NCI-H1048 (cell line): Measurements from ENCODE around the gene BTN2A1.

ENCODE experiments used
- DNase-seq: peaks from one replicate; lab custom pipeline; 2025; lab: John Stamatoyannopoulos, UW

BTN2A1 gene

DNA sequence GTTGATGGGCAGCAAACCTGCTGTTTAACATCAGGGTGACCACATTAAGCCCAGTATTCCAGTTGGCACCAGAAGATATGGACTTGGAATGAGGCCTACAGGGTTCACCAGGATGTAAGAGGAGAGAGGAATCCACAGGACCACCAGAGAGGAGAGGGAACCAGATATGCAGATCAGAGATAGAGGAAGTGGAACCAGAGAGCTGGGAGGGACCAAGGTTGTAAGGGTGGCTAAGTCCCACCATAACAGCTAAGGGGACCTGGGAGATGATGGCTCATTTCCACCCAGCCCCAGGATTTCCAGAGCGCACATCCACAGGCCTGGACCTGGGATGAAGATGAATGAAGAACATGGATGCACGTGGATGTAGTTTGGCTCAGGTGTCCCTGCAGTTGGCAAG, 11.1 kb downstream of the BTN2A1 start:
- no peak for DNase-seq

GRCh38 chr6:26470643-26471042, 12.9 kb downstream of the BTN2A1 start:
- DNase-seq: no peak

- DNase-seq: no peak
Observed at GRCh38 chr6:26471970-26472369, 14.2 kb downstream of the BTN2A1 start.

DNA sequence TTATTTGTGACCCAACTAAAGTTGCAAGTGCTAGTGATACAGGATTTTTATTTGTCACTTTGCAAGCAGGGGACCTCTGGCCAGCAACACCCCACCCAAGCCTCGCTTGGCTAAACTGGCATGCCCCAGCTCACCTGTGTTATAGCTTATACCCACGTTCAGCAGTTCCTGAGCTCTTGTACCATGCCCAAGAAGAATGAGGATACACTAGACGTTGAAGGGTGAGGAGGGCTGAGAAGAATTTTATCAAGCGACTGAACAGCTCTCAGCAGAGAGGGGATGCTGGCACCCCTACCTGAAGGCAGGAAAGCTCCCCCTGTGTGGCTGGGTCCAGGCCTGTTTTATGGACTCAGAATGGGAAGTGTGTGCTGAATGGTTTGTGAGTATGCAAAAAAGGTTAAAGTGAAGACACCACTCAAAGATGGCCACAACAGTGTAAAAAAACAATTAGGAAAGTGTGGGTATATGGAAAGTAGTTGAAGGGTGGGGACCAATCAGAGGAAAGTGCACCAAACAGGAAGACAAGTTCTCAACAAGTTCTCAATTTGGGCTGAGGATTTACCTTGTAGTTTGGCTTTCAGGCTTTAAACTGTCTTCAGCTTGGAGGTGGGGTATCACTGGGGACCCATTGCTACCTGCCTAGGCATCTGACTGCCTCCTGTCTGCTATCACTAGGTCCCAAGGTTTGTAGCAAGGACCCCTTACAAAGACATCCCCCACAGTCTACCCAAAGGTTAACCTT, 15.0 kb downstream of the BTN2A1 start:
- no peak for DNase-seq

DNA sequence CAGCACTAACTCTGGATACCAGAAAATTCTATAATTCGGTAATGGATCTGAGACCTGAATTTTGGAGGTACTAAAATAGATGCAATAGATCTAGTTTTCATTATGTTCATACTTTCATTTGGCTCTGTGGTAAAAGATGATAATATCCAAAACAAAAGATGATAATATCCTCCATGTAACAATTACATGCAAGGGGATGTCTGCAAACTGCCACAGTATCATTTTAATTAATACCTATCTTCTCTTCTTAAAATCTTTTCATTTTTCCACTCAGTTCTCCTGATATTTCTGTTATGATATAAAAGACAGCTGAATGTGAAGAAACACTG, 15.6 kb downstream of the BTN2A1 start:
- no peak for DNase-seq

- peak; percentile 78 for DNase-seq
Observed at GRCh38 chr6:26473758-26474438, 16.1 kb downstream of the BTN2A1 start.

GRCh38 chr6:26474439-26474881, 16.7 kb downstream of the BTN2A1 start:
- no peak for DNase-seq

DNA sequence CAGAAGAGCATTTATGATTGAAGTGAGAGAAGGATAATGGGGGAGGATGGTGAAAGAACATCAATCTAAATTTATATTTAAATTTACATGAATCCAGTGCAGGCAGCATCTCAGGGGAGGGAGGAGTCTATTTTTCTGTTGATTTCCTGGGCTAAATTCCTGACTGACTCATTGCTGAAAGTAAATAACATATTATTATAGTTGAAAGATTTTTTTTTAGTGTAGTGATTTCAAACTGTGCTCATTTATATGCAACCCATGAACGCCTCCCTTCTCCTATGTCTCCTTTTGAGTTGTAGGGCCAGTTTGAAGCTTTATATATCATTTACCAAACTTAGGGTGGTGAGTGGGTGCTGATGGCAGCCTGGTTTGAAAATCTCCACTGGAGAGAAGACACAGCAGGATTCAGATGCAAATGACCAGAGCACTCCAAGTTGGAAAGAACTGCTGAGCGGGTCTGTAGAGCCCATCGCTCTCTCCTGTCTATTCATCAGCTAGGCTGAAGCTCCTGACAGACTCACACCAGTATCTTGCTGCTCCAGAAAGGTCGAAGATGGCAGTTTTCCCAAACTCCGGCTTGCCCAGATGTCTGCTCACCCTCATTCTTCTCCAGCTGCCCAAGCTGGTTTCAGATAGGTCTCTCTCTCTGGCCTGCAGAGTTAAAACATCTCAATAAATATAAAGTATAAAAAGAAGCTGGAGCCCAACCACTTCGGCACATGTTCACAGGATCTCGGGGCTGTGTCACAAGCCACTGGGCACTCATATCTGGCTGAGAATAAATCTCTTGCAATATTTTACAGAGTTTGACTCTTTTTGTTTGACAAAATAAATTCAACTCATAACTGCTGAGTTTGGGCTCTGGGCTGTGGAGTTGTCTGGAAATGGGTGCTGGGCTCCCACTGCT, 18.3 kb downstream of the BTN2A1 start:
- DNase-seq: no peak

DNA sequence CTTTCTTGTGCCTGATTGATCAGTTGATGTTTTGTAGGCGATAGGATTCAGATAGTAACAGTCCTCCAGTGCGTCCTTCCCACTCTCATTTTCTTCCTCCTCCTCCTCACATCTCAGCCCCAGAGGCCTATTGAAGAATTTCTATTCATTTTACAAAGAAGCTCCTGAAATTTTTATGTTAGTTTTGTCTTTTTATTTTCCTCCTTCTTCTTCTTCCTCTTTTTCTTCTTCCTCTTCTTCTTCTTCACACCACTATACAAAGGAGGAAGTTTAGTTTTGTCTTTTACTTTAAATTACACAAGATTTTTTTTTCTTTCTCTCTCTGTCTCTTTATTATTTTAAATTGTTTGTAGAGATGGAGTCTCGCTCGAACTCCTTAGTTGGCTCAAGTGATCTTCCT, 19.1 kb downstream of the BTN2A1 start:
- no peak for DNase-seq

DNA sequence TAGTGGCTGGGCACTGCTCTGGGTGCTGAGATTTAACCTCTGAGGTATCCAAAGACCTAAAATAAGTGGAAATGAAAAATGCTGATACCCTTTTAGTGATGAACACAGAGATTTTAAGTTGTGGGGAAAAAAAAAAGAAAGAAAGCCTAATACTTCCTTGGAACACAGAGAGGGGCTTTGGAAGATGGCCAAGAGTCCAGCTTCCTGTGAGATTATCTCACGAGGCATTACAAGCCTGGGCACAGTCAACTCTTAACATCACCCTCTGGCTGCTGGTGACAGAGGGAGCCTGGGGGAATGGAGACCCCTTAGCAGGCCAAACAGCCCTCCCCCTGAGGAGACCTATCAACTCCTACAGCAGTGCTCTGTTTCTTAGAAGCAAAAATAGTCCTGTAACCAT, 19.7 kb downstream of the BTN2A1 start:
- no peak for DNase-seq

- no peak for DNase-seq
Observed at GRCh38 chr6:26478100-26478984, 20.6 kb downstream of the BTN2A1 start.

DNA sequence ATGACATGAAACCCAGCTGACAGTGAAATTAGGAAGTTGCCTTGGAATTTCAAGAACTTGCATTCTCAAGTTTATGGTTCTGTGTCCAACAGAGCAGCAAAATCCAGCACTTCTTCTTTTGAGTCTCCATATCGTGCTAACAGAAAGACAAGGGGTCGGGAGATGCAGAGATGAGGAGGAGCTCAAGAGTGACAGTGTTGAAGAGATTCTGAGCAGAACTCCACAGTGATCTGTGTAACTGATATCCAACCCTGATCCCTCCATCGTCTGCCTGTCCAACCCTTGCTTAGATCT, 21.2 kb downstream of the BTN2A1 start:
- no peak for DNase-seq

DNA sequence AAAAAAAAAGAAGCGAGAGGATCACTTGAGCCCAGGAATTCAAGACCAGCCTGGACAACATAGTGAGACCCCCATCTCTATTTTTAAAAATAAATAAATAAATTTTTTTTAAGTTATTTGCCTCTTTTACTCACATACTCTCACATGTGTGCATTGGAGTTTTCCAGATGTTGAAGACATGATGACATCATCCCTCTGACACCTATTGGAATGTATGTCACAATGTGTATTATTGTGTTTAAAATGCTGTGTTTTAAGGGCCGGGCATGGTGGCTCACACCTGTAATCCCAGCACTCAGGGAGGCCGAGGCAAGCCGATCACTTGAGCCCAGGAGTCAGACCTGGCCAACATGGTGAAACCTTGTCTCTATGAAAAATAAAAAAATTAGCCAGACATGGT, 24.6 kb downstream of the BTN2A1 start:
- DNase-seq: no peak

DNA sequence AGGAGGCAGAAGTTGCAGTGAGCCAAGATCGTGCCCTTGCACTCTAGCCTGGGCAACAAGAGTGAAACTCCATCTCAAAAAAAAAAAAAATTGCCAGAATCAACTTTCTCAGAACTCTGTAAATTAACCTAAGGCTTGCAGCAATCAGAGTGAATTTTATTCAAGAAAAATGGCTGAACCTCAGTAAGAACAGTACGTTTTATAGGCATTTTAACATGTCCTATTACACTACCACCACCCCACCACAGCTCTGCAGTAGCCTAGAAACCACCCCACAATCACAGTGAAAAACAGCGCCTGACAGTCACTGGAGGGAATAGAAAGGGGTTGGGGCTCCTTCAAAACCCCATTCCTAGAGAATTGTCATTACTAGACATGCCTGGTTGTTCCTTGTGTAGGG, 26.0 kb downstream of the BTN2A1 start:
- DNase-seq: no peak

GRCh38 chr6:26484161-26484560, 26.4 kb downstream of the BTN2A1 start:
- DNase-seq: no peak

- no peak for DNase-seq
Observed at GRCh38 chr6:26485112-26485780, 27.5 kb downstream of the BTN2A1 start.

GRCh38 chr6:26486358-26486757, 28.6 kb downstream of the BTN2A1 start:
- DNase-seq: no peak

- DNase-seq: no peak
Observed at GRCh38 chr6:26487466-26487865, 29.7 kb downstream of the BTN2A1 start.

DNA sequence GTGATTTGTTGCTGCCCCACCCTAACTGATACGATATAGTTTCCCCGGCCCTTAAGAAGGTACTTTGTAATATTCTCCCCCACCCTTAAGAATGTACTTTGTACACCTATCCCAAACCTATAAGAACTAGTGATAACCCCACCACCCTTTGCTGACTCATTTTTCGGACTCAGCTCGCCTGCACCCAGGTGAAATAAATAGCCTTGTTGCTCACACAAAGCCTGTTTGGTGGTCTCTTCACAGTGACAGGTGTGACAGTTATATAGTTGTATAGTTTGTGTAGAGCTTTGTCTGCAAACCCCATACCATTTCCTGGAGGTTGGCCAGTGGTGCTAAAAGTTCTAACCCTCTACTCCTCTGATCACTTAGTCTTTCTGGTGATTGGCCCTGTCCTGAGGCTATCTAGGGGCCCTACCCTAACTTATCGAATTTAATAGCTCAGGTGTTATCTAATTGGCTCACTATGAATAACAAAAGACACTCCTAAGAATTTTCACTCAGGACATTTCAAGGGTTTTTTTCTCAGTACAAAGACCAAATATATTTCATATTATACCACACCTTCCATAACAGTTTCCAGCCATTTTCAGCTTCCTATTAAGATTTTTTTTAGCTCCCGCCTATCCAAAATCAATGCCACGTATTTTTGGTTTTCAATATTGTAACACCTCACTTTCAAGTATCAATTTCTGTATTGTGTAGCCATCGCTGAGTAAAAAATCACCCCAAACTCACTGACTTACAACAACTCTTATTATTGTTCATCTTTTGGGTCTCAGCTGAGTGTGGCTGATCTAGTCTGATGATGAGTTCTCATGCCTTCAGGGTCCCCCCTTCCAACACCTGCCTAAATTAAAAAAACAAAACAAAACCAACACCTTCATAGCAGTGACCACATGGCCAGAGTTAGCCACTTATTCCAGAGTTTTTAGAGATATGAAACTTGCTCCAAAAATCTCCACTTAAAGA, 32.5 kb downstream of the BTN2A1 start:
- no peak for DNase-seq

GRCh38 chr6:26491604-26492003, 33.8 kb downstream of the BTN2A1 start:
- no peak for DNase-seq
